GM19023 (cell line): ENCODE results near the gene LCOR.
A peak's percentile ranks its signal among the peaks of the same experiment; 100 is the strongest.

Experiments used
- ATAC-seq: cut with Tn5 transposase; IDR thresholded peaks from one replicate; pipeline ENCODE4 v1.9.1; 2021; ENCODE audit warnings: mild to moderate bottlenecking, moderate library complexity; ENCODE audit not compliant: unreplicated experiment

The LCOR gene

DNA sequence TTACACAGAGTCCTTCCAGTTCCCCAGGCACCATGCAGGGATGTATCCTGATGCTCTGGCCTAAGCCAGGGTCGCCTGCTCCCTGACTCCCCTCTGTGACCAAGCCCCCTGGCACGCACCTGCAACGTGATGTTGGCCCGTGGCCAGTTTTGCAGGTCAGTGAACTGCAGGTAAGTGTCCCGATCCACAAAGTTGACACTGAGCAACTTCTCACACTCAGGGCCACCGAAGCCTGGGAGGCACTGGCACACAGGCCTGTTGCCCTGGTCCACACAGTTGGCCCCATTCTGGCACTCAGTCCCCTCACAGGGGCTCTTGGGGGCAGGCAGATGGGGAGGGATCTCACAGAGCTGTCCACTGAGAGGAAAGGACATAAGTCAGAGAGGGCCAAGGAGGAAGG lies 174.3 kb downstream of the LCOR start:
- no peak for ATAC-seq

DNA sequence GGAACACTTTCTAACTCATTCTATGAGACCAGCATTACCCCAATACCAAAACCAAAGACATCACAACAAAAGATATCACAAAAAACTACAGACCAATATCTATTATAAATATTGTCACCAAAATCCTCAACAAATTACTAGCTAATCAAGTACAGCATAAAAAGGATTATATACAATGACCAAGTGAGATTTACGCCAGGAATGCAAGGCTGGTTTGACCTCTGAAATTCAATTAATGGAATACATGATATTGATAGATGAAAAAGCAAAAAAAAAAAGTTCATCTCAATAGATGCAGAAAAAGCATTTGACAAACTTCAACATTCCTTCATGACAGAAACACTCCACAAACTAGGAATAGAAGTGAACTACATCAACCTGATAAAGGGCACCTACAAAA lies 175.3 kb downstream of the LCOR start:
- no peak for ATAC-seq

GRCh38 chr10:97010695-97011206 lies 178.7 kb downstream of the LCOR start:
- no peak for ATAC-seq

- ATAC-seq, result no peak
Observed at GRCh38 chr10:97011397-97011796, 179.3 kb downstream of the LCOR start.

DNA sequence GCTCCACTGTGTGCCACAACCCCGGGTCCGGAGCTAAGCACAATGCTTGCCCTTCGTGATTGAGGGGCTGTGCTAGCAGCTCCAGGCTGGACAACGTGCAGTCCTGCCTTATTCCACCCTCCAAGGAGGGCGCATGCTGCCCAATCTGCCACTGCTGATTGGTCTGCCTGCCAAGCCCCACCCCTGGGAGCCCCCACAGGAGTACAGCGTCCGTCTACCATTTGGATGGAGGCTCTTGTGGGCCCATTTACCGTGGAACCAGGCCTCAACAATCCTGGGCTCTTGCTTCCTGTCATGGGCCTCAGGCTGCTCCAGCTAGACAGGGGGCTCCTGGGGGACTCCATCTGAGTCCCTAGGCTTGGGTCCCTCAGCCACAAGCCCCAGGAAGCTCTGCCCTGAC lies 180.4 kb downstream of the LCOR start:
- no peak for ATAC-seq

GRCh38 chr10:97013568-97013967 lies 181.5 kb downstream of the LCOR start:
- ATAC-seq, result no peak

DNA sequence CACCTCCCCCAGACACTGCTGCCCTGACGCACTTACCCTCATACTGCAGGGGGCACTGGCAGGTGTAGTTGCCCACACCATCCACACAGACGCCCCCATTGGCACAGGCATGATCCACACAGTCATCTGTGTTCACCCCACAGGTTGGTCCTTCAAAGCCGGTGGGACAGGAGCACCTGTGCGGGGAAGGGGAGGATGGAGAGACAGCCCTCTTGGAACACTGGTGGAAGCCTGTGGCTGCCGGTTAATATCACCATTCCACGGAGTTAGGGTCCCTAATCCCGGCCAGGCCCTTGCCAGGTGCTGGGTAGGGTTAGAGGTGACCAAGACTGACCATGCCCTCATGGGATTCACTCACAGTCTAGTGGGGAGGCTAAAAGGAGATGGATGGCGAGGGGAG lies 181.9 kb downstream of the LCOR start:
- no peak for ATAC-seq

GRCh38 chr10:97015240-97015639 lies 183.1 kb downstream of the LCOR start:
- ATAC-seq, result no peak

- peak; percentile 68 for ATAC-seq
Observed at GRCh38 chr10:97016728-97017473, 184.8 kb downstream of the LCOR start.

DNA sequence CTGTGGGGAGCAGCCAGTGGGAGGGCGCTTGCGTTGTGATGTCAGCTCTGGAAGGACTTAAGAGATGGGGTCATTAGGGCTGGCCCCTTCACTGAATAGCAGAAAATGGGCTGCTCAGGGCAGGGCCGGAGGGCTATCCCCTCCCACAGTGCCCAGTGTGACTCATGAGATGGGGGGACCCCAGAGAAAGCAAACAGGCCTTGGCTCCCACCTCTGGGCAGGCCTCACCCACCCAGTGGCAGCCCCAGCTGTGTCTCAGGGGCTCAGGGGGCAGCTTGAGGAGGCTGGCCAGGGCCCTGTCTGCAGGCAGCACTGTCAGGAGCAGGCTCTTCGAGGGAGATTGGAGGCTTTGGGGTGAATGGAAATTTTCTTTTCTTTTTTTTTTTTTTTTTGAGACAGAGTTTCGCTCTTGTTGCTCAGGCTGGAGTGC lies 185.4 kb downstream of the LCOR start:
- no peak for ATAC-seq

DNA sequence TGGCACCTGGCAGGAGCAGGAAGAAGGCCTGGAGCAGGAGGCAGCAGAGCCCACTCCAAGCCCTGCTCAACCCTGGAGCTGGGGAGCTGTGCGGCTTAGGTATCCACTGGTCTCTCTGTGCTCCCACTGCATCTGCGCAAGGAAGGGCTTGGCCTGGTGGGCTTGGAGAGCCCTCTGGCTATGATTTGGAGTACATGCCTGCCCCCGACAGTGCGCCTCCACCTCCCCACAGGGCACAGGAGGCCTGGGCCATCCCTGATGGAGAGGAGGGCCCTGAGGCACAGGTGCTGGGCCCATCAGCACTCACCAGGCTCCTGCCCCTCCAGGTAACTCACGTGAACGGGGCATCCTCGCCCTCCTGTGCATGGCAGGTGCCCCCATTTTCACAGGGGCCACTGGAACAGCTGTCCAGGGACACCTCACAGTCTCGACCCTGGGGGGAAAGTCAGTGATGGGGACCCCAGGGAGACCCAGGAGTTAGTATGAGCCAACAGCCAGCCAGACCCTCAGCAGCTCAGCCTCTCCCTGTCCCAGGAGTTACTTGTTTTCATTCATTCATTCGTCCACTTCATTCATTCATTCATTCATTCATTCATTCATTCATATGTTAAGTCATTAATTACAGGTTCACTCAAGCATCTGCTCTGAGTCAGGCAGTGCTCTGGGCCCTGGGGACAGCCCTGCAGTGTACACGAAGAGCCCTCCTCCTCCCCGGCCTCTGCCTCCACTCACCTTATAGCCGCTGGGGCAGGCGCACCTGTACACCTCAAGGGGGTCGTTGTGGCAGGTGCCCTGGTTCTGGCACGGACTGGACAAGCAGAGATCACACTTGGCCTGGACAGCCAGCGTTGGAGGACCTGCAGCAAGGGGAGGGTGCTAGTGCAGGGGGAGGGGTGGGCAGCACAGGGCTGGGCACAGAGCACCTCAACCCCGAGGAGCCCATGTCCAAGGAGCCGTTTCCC lies 186.4 kb downstream of the LCOR start:
- no peak for ATAC-seq

GRCh38 chr10:97019213-97019844 lies 187.2 kb downstream of the LCOR start:
- ATAC-seq, result no peak

DNA sequence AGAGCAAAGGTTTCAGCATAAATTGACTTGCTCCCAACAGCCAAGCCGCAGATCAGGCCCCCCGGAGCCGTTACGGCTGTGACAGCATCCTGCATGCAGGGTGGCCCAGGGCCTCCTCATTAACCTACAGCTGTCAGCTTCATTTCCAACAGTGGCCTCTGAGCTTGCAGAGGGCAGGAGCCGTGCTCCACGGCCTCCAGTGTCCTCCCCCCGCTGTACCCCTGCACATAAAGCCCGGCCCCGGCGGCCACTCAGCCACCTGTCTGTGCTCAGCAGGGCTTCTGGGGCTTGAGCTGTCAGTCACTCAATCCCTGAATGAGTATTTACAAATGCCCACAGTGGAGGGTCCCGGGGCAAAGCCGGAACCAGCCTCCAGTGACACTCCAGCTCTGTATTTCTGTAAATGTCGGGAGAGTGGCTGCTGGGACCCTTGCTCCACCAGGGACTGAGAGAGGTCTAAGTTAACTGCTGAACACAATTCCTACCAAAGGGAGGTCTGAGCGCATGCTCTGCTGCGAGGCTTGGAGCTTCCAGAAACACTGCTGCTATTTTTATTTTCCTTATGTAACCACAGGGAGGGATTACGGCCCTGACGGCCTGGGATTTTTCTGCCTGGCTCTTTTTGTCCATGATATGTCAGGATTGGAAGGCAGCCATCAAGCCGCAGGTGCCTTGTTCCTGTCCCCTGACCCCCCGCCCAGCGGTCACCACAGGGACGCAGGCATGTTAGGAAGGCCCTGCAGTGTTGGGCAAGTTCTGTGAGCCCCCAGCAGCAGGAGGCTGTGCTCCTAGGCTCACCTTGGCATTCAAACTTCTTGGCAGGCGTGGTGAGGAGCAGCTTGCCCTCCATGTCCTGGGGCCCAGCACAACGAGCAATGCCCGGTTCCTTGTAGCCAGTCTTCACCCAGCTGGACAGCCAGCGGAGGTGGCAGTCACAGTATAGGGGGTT lies 188.6 kb downstream of the LCOR start:
- no peak for ATAC-seq

DNA sequence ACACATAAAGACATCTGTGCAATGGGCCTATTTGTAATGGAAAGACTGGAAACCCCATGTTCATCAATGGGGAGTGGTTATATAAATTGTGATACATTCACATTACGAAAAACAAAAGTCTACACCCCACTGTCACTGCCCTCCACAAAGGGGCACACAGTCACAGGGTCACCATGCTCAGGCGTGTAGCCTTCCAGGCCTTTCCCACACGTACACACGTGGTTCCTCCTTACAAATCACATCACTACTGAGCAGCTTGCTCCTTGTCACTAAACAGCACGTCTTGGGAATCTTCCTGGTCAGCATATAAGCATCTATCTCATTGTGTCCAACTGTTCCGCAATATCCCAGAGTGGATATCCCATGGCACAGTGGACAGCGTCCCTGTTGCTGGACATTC lies 190.5 kb downstream of the LCOR start:
- ATAC-seq, result no peak

GRCh38 chr10:97023401-97024167 lies 191.5 kb downstream of the LCOR start:
- ATAC-seq, result no peak

DNA sequence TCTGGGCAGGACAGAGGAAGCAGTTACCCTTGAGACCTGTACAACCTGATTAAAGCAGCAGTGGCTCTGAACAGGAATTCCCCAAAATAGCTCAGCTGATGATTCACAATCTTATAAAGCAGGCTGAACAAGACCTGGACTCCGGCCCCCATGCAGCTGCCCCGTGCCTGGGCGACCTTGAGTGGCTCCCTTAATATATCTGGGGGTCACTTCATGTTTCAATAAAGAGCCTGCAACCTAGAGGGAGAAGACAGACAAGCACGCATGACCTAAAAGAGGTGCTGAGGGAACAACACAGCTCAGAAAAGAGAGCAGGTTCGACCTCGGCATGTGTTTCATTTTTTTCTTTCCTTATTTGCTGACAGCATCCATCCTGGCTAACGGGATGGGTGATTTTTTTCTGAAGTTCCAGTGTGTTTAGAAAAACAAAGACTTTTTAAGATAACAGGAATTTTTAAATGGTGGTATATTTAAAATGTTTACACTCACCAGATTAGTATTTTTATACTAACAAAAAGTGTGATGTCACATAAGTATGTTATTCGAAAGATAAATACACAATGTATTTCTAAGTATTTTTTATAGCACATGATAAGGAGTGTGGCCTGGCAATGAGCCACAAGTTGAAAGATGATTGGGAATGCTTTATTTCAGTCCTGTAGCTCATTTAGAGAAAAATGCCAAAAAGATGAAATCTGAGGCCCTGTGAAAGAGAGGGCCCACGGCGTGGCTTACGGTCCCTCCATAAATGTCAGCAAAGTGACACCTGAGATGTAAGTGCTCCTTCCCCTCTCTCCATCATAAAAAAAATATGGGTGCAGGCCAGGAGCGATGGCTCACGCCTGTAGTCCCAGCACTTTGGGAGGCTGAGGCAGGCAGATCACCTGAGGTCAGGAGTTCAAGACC lies 192.3 kb downstream of the LCOR start:
- ATAC-seq, result no peak

- no peak for ATAC-seq
Observed at GRCh38 chr10:97025613-97026242, 193.6 kb downstream of the LCOR start.
